ENCODE results near the gene DDX20.

DNA sequence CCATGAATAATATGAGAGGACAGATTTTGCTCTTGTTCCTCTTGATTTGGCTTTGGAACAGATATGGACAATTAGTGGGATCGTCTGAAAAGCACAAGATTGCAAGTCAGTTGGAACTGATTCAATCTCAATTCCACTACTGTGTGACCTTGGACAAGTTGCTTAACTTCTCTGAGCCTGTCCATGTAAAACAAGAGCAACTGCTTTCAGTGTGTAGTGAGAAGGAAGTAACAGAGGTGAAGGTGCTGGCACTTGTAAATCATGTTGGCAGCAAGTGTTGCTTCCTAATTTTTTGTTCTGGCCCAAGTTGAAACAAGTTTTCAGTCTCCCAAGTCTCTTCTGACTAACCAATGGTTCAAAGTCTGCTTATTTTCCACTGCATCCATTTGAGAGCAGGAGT, 31.8 kb upstream of the DDX20 start:
- TF ChIP-seq CTCF (IDR thresholded peaks at IDR 0.05) (no peak), POLR2A (IDR thresholded peaks at IDR 0.05) (no peak)

Data from thyroid gland (tissue), 4 donors.